Fibroblast of skin of back (primary cell): ENCODE results near the gene PCDH9.

Experiments used
- DNase-seq: peaks from one replicate; pipeline ENCODE4 v3.0.0-alpha.2; 2013

Gene PCDH9

GRCh38 chr13:67077132-67077531 lies 153.0 kb downstream of the PCDH9 start:
- DNase-seq, result no peak

GRCh38 chr13:67076378-67076777 lies 153.8 kb downstream of the PCDH9 start:
- DNase-seq, result no peak

GRCh38 chr13:67075239-67075638 lies 154.9 kb downstream of the PCDH9 start:
- DNase-seq, result no peak

- no peak for DNase-seq
Measured at GRCh38 chr13:67071918-67072598, 158.1 kb downstream of the PCDH9 start.

GRCh38 chr13:67070306-67070705 lies 159.8 kb downstream of the PCDH9 start:
- no peak for DNase-seq

GRCh38 chr13:67069117-67069767 lies 160.9 kb downstream of the PCDH9 start:
- no peak for DNase-seq

- no peak for DNase-seq
Measured at GRCh38 chr13:67064920-67065319, 165.2 kb downstream of the PCDH9 start.

GRCh38 chr13:67063036-67063435 lies 167.1 kb downstream of the PCDH9 start:
- DNase-seq, result no peak

GRCh38 chr13:67062160-67062559 lies 168.0 kb downstream of the PCDH9 start:
- DNase-seq, result no peak

GRCh38 chr13:67061750-67062149 lies 168.4 kb downstream of the PCDH9 start:
- no peak for DNase-seq

GRCh38 chr13:67052550-67053490 lies 177.3 kb downstream of the PCDH9 start:
- DNase-seq, result no peak

- DNase-seq, result no peak
Measured at GRCh38 chr13:67049744-67050143, 180.4 kb downstream of the PCDH9 start.

- DNase-seq, result peak; percentile 57
Measured at GRCh38 chr13:67048821-67049150, 181.3 kb downstream of the PCDH9 start.

GRCh38 chr13:67048084-67048820 lies 181.9 kb downstream of the PCDH9 start:
- DNase-seq, result peak; percentile 81

GRCh38 chr13:67045357-67045756 lies 184.8 kb downstream of the PCDH9 start:
- no peak for DNase-seq

GRCh38 chr13:67043901-67044300 lies 186.2 kb downstream of the PCDH9 start:
- DNase-seq, result peak; percentile 69

GRCh38 chr13:67042556-67042955 lies 187.6 kb downstream of the PCDH9 start:
- DNase-seq, result no peak

- DNase-seq, result no peak
Measured at GRCh38 chr13:67036699-67037457, 193.3 kb downstream of the PCDH9 start.

GRCh38 chr13:67033170-67033569 lies 197.0 kb downstream of the PCDH9 start:
- no peak for DNase-seq

GRCh38 chr13:67023130-67023876 lies 206.8 kb downstream of the PCDH9 start:
- DNase-seq, result peak; percentile 54

- no peak for DNase-seq
Measured at GRCh38 chr13:67018775-67019174, 211.4 kb downstream of the PCDH9 start.
